Glomerular visceral epithelial cell (primary cell): ENCODE measurements around the gene OSCP1.

Experiments used
- DNase-seq: peaks from one replicate; pipeline ENCODE4 v3.0.0-alpha.2; 2016; ENCODE audit errors: extremely low spot score

OSCP1 gene

DNA sequence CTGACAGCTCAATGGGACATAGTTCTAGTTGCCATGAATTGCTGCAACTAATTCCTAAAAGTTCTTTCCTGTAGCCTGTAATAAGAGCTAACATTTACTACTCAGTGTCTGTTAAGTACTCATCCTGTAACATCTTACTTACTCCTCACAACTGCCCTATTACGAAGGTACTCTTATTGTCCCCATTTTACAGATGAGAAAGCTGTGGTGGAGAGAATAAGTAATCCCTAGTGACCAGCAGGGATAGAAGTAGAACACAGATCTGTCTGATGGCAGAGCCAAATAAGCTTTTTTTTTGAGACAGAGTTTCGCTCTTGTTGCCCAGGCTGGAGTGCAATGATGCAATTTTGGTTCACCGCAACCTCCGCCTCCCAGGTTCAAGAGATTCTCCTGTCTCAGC is 67.6 kb downstream of the OSCP1 start:
- no peak for DNase-seq

DNA sequence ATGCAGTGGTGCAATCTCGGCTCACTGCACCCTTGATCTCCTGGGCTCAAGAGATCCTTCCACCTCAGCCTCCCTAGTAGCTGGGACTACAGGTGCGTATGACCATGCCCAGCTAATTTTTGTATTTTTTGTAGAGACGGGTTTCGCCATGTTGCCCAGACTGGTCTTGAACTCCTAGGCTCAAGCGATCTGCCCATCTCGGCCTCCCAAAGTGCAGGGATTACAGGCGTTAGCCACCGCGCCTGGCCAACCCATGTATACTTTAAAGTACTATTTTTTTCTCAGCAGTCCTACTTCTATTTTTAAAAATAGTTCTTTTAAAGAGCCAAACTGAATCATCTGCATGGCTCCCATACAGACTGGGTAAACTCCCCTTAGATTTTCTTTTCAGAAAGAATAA is 68.0 kb downstream of the OSCP1 start:
- no peak for DNase-seq

DNA sequence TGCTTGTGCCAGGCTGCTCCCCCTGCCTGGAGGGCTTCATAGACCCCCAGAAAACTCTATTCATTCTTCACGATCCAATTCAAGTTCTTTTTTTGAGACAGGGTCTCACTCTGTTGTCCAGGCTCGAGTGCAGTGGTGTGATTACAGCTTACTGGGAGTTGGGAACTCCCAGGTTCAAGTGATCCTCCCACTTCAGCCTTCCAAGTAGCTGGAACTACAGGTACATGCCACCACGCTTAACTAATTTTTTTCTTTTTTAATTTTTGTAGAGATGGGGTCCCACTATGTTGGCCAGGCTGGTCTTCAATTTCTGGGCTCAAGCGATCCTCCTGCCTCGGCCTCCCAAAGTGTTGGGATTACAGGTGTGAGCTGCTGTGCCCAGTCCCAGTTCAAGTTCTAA is 68.8 kb downstream of the OSCP1 start:
- DNase-seq, result no peak

DNA sequence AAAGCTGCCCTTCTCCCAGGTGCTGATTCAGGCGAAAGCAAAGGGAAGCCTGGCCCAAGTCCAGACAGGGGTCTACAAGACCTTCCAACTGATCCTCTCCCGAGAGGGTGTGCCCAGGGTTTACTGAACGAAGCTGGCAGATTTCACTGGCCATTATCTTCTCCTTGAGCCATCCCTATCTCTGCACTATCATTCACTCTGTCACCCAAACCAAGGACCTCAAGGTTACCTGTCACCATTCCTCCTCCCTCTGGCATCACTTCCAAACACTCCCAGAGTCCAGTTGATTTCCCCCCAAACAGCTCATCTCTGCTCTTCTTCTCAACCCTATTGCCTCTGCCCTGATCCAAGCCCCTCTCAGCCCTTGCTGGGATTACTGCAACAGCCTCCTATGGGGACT is 69.5 kb downstream of the OSCP1 start:
- DNase-seq, result no peak

DNA sequence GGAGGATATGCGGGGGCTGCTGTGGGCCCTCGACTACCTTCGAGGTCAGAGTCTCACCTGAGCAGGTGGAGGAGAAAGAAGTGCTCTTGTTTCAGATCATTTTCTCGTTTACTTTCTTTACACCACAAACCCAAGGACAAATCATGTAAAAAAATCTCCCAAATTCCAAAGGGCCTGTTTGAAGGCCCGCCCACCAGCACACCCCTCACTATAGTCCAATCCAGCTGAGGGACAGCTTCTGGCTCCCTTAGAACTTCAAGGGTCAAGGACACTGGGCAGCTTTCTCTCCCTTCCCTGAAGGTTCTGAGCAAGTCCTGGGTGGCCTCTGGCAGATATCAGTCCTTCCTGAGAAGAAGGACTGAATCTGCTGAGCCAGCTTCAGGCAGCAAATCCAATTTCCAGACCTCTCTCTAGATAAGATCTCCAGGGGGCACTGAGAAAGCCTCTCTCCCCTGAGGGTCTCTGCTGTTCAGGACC is 70.1 kb downstream of the OSCP1 start:
- no peak for DNase-seq

DNA sequence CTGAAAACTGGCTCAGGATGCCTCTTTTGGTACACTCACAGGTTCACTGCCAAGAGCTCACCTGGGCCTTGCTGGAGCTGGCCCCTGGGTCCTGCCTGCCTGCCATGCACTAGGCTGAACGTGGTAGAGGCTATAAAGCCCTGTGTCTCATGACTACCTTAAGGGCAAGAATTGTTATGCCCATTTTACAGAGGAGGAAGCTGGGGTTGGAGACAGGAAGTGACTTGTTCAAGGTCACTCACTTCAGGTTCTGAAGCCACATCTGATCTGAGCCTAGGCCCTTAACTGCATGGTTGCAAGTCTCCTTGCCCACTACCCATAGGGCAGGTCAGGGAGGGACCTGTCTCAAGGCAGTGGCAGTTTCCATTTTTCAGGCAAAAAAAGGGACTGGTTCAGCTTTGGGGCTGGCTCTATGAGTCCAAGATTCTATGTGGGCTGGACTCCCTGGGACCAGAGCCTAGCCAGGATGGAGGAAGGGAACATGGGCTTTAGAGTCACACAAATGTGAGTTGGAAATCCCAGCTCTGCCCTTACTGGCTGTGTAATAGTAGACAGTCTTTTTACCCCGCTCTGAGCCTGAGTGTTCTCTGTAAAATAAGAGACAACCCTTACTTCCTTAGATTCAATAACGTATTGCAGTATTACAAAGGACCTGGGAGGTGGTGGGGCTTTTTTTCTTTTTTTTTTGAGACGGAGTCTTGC is 72.3 kb downstream of the OSCP1 start:
- no peak for DNase-seq

DNA sequence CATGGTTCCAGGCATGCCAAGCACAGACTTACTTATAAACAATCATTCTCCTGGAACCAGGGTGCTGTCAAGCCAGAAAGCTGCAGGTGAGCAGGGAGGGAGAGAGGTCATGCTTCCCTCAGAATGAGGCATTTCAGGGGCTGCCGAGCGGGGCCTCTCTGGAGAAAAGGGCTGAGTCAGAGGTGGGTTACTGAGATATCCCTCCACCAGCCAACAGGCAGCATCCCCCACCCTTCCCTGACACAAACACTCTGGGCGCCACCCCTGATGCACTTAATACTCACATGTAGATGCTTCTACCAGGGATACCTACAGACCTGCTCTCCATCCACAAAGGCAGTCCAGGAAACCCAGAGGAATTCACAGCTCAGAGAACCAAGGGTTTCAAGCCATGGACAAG is 77.6 kb downstream of the OSCP1 start:
- peak; percentile 44 for DNase-seq

DNA sequence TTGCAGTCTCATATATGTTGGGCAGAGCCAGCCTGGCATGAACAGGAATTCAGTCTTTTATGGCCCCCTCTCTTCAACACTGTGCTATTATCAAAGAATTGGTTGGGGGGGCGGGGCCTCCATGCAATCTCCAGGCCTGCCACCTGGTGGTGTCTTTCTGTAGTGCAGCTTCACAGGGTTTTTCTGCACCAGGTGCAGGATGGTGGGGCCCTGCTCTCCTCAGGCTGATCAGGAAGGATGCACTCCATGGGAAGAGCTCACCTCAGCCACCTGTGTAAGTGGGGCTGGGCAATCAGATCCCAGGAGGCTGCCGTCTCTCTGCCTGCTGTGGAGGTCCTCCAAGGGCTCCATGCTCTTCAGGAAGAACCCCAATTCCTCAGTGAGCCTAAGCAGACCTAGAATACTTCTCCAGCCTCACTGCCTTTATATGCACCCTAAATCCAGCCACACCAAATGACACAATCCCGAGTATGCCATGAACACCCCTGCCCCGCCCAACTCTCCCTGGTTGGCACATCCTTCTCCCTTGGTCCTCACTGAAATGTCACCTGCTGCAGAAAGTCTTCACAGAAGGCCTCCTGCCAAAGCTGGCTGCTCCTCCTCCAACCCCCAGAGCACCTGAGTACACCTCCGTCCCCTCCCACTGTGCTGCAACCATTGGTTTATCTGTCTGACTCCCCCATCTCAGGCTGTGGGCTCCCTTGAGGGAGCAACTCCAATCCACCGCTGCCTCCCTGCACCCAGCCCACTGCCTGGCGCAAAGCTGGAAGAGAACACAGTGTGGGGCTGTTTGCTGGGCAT is 81.0 kb downstream of the OSCP1 start:
- peak; percentile 76 for DNase-seq
